CD4-positive, alpha-beta memory T cell (primary cell): ENCODE data around the gene PRR11. TPM values are rescaled to one million over a fixed set of nuclear protein-coding genes. Genes with fewer than 3 reads are reported as not detected.

ENCODE experiments used
- CTCF ChIA-PET: fragments of 350-600 bp; sonication (Branson Sonifier 250); formaldehyde crosslinking; loops from one replicate; lab custom pipeline; 2021; ENCODE audit warnings: inconsistent platforms; ENCODE audit not compliant: partially characterized antibody; lab: Charles Lee
- POLR2A ChIA-PET: fragments of 350-600 bp; sonication (Branson Sonifier 250); formaldehyde crosslinking; loops from one replicate; lab custom pipeline; 2021; ENCODE audit not compliant: partially characterized antibody; lab: Charles Lee
- DNase-seq, 5 donors: peaks; one replicate each; pipeline versions ENCODE4 v3.0.0 to v3.0.0-alpha.2; 2020 to 2022; ENCODE audit warnings: mixed read lengths in 1 of 5
- H3K27ac ChIP-seq: one replicate; pipeline ENCODE4 v1.7.0; 2013; ENCODE audit warnings: low read depth, low read length
- H3K27me3 ChIP-seq: 2 replicates; pipeline ENCODE4 v1.7.0; 2013; ENCODE audit warnings: mild to moderate bottlenecking, low read length, moderate library complexity; ENCODE audit not compliant: insufficient read depth
- H3K36me3 ChIP-seq: 2 replicates; pipeline ENCODE4 v1.7.0; 2013; ENCODE audit warnings: mild to moderate bottlenecking, low read length, moderate library complexity; ENCODE audit not compliant: insufficient read depth
- H3K4me1 ChIP-seq: 2 replicates; pipeline ENCODE4 v1.7.0; 2013; ENCODE audit warnings: mild to moderate bottlenecking, low read length, moderate library complexity; ENCODE audit not compliant: insufficient read depth
- H3K4me3 ChIP-seq, 2 donors: one replicate each; pipeline ENCODE4 v1.7.0; 2013; ENCODE audit warnings: low read length in 2 of 2, mild to moderate bottlenecking in 1 of 2
- H3K9me3 ChIP-seq, 2 donors: one replicate each; pipeline ENCODE4 v1.7.0; 2013; ENCODE audit warnings: low read length in 2 of 2, control low read depth in 1 of 2; ENCODE audit not compliant: control insufficient read depth in 1 of 2
- H3K27ac Mint-ChIP-seq, 7 donors: one replicate each; pipeline ENCODE4 v1.8.0; 2020 to 2021; ENCODE audit warnings: mixed read lengths in 7 of 7, mild to moderate bottlenecking in 6 of 7, inconsistent platforms in 3 of 7, moderate library complexity in 3 of 7
- H3K27me3 Mint-ChIP-seq, 2 donors: one replicate each; pipeline ENCODE4 v1.8.0; 2020 to 2021; ENCODE audit warnings: mixed read lengths in 2 of 2
- H3K36me3 Mint-ChIP-seq, 2 donors: one replicate each; pipeline ENCODE4 v1.8.0; 2020 to 2021; ENCODE audit warnings: mixed read lengths in 2 of 2, inconsistent platforms in 1 of 2, mild to moderate bottlenecking in 1 of 2
- H3K4me1 Mint-ChIP-seq, 4 donors: one replicate each; pipeline ENCODE4 v1.8.0; 2020 to 2021; ENCODE audit warnings: mixed read lengths in 4 of 4, mild to moderate bottlenecking in 1 of 4
- H3K4me3 Mint-ChIP-seq, 8 donors: one replicate each; pipeline ENCODE4 v1.8.0; 2020 to 2021; ENCODE audit warnings: mixed read lengths in 8 of 8, mild to moderate bottlenecking in 7 of 8, moderate library complexity in 6 of 8, inconsistent platforms in 3 of 8
- H3K9me3 Mint-ChIP-seq, 8 donors: one replicate each; pipeline ENCODE4 v1.8.0; 2020 to 2021; ENCODE audit warnings: mixed read lengths in 8 of 8, mild to moderate bottlenecking in 5 of 8, inconsistent platforms in 3 of 8, moderate library complexity in 1 of 8
- intact Hi-C: fragments of 100-400 bp; cut with micrococcal nuclease; formaldehyde crosslinking; loops from one replicate; pipeline ENCODE4 v1.15.1; 2023
- polyA plus RNA-seq, 2 donors: library from polyadenylated mRNA; unstranded; fragments of 300-500 nt; fragmentation: Illumina TruSeq; gene quantifications; one replicate each; pipeline ENCODE4 v1.2.3, GENCODE V29; 2021
- total RNA-seq, 2 experiments: library from RNA; stranded (reverse); gene quantifications; one replicate each; pipeline ENCODE4 v1.2.3, GENCODE V29; 2021

Gene PRR11
- total RNA-seq (1 to 10 TPM in 1 of 2 experiments, under 1 TPM in 1; 0.93 to 2.1 TPM), polyA plus RNA-seq (under 1 TPM; 0.37 to 0.61 TPM)

DNA sequence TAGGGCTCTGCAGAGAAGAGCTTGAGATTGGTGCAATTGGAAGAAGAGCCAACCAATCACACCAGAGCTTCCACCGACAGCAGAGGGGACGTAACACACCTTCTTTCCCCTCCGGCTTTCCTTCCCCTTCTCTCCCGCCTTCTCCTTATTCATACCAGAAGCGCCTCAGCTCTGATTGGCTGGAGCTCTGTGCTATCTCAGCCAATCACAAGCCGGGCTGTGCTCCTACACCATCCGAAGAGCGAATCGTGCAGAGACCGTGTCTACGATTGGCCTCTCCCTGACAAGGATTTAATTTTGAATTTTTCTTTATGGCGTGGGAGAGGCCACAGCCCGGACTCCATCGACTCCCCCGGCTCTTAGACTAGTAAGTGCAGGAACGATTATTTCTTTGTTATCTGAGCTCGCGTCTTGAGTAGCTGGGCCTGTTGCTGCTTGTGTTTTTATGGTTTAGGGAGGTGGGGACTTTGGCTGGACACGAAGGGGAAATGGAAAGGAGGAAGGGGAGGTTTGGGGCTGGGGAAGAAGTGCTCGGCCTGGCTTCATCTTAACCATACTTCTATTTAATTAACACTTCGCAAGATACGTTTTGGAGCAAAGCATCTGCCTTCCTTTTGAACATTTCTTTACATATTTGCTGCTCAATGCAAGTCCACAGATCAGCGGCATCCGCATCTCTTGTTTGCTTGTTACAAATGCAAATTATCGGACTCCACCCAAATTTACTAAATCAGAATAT, at the start of gene PRR11:
Gene PRR11 (plus strand): TSS at position 308 of the 739 bp plus-strand sequence. CDS start 14,007 bp downstream, outside the sequence.
- Mint-ChIP-seq H3K9me3 (no peaks in the 10 kb centered on the region), H3K4me3 (no peak within 1 kb of the TSS), H3K27me3 (no peaks in the 10 kb centered on the region), H3K36me3 (peaks cover 0 to 2% of the 10 kb centered on the region in 2 donors), H3K4me1 (peaks cover 25 to 53% (median 39%) of the 10 kb centered on the region in 4 donors), H3K27ac (no peak within 1 kb of the TSS)
- H3K4me1 ChIP-seq, result peaks cover 60% of the 10 kb centered on the region
- H3K4me3 ChIP-seq, result peak within 1 kb of the TSS; percentile 93 to 98
- H3K27me3 ChIP-seq, result no peaks in the 10 kb centered on the region
- CTCF ChIA-PET, result interaction anchor here (0.6 to 2.1 kb wide), 6 partner anchors 9 to 641 kb away, joined by 3 to 15 read pairs (median 3); partner anchors contain the start of gene MTMR4
- H3K27ac ChIP-seq, result peak within 1 kb of the TSS; percentile 65
- no peaks in the 10 kb centered on the region for H3K9me3 ChIP-seq
- H3K36me3 ChIP-seq, result no peaks in the 10 kb centered on the region
- peak in 3 of 5 donors; percentile 98 to 99 (median 99) for DNase-seq
- POLR2A ChIA-PET, result interaction anchor here (0.6 to 2.7 kb wide), 17 partner anchors 10 to 1521 kb away, joined by 3 to 28 read pairs (median 4); partner anchors contain the start of genes SMG8 and TRIM37
- intact Hi-C loops, result loop anchor here (1.0 to 5.0 kb wide), 6 partner anchors 49 to 1148 kb away; partner anchors contain the start of genes GDPD1, MKS1, SMG8 and SRSF1

DNA sequence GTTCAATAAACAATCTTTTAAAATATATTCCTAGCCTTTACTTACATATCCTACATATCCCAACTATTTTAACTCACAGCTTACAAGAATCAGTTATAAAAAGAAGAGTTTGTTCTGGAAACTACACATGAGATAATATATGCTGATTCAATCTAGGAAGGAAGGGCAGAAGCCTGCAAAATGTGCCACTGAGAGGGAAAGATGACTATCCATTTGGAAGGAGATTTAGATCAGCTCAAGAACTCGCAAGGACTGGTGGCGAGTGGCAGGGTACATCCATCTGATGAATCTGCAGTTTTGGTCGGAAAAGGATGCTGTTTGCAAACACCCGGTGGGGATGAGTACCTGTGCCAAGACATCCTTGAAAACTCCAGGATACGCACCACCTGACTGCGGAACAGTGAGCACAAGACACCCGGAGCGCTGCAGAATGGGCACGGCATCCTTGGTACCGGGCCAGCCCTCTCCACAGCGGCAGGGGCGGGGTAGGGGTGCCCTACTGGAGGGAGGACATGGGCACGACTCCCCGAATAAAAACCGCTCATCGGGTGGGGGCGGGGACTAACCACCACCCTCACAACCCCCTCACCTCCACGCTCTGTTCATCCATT, 49.6 kb upstream of the PRR11 start:
- CTCF ChIA-PET, result interaction anchor here (1.0 to 1.7 kb wide), 3 partner anchors 48 to 587 kb away, joined by 3 to 11 read pairs (median 3); partner anchors contain the start of gene SMG8

DNA sequence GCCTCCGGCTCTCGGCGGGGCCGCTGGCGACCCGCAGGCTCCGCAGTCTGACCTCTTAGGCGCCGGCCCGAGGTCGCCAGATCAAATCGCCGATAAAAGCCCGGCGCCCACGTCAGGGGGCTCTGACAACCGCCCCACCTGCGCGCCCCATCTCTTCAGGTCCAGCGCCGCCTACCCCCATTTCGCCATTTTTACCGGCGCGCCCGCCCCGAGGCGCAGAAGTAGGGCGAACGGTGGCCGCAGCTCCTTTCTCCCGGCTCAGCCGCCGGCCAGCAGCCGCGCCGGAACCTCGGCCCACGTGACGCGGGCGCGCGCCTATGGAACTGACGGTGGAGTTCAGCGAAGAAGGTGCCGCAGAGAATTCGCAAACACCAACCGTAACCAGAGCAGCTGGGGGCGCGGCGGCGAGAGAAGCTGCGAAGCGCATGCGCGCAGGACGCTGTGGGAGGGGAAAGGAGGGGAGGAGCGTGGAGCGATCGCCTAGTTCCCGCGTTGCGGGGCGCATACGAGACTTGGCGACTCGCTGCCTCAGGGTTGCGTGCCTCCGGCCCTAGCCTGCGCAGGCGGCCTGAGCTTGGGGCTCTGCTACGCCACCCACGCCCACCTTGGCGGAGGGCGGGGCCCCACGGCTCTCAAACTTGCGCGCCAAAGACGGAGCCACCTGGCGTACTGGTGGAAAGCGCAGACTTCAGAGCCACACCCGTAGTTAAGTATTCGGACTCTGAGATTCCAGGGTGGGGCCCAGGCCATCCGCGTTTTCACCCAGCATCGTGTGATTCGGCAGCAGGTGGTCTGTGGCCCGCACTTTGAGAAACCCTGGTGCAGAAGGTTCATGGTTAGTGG, 48.9 kb upstream of the PRR11 start, which contains the start of gene TRIM37:
Gene TRIM37 (minus strand): TSS at position 418 of the 843 bp plus-strand sequence. CDS start 419 bp downstream, outside the sequence.
- Histone ChIP-seq H3K4me3 (peak within 1 kb of the TSS; percentile 67 to 71), H3K27ac (peak within 1 kb of the TSS; percentile 81), H3K4me1 (peaks cover 29% of the 10 kb centered on the region), H3K9me3 (no peaks in the 10 kb centered on the region), H3K36me3 (peaks cover 3% of the 10 kb centered on the region), H3K27me3 (no peaks in the 10 kb centered on the region)
- H3K4me3 Mint-ChIP-seq, result peak within 1 kb of the TSS; percentile 90 to 96 (median 92)
- ChIA-PET CTCF (interaction anchor here (1.0 to 1.7 kb wide), 4 partner anchors 47 to 588 kb away, joined by 3 to 11 read pairs (median 4); partner anchors contain the start of gene SMG8), POLR2A (interaction anchor here (0.5 to 2.3 kb wide), 23 partner anchors 10 to 1571 kb away, joined by 3 to 28 read pairs (median 4); partner anchors contain the start of genes BCAS3, CLTC, GDPD1 and MTMR4)
- peaks cover 3 to 19% of the 10 kb centered on the region in 2 donors for H3K36me3 Mint-ChIP-seq
- no peaks in the 10 kb centered on the region for H3K27me3 Mint-ChIP-seq
- peak; percentile 99 to 100 (median 99) for DNase-seq
- peak within 1 kb of the TSS; percentile 90 to 97 (median 95) for H3K27ac Mint-ChIP-seq
- no peaks in the 10 kb centered on the region for H3K9me3 Mint-ChIP-seq
- intact Hi-C loops, result loop anchor here (1.0 to 5.0 kb wide), 6 partner anchors 49 to 1849 kb away; partner anchors contain the start of genes GDPD1, MRPS23, MSI2 and PRR11
- peaks cover 25 to 47% (median 37%) of the 10 kb centered on the region in 4 donors for H3K4me1 Mint-ChIP-seq

More for the DNA sequence above, 49.6 kb upstream of the PRR11 start:
- H3K36me3 Mint-ChIP-seq, result peaks cover 0 to 19% of the 10 kb centered on the region in 2 donors
- H3K4me3 ChIP-seq, result peak overlapping the region; percentile 67 to 71
- peaks cover 28 to 51% (median 37%) of the 10 kb centered on the region in 4 donors for H3K4me1 Mint-ChIP-seq
- no peaks in the 10 kb centered on the region for H3K27me3 Mint-ChIP-seq
- H3K4me3 Mint-ChIP-seq, result peak overlapping the region; percentile 90 to 96 (median 92)
- no peaks in the 10 kb centered on the region for H3K36me3 ChIP-seq
- no peaks in the 10 kb centered on the region for H3K9me3 ChIP-seq
- peak overlapping the region; percentile 90 to 97 (median 95) for H3K27ac Mint-ChIP-seq
- H3K9me3 Mint-ChIP-seq, result no peaks in the 10 kb centered on the region
- POLR2A ChIA-PET, result interaction anchor here (0.5 to 2.3 kb wide), 17 partner anchors 12 to 1572 kb away, joined by 3 to 28 read pairs (median 4); partner anchors contain the start of genes BCAS3, CLTC, GDPD1 and MTMR4
- peaks cover 29% of the 10 kb centered on the region for H3K4me1 ChIP-seq
- intact Hi-C loops, result loop anchor here (1.0 to 5.0 kb wide), 5 partner anchors 49 to 1849 kb away; partner anchors contain the start of genes GDPD1, MRPS23, MSI2 and PRR11
- DNase-seq, result peak; percentile 73 to 88 (median 80)
- H3K27me3 ChIP-seq, result no peaks in the 10 kb centered on the region
- H3K27ac ChIP-seq, result peak overlapping the region; percentile 81

DNA sequence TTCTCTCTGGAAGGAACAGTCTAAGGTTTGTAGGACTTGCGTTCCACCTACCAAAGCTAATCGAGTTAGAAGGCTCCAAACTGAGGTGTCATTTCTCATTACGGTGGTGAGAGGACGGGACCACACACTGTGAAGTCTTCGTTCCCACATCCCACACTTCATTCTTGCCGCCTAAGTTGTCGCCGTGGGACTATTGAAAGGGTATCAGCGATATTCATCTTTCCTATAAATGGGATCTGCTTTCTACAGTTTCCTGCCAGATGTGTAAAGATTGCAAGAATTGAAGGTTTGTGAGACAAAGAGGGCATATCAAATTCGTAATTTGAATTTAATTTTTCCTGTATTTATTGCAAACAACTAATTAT, 48.3 kb upstream of the PRR11 start:
- Histone ChIP-seq H3K4me1 (peaks cover 29% of the 10 kb centered on the region), H3K36me3 (peaks cover 5% of the 10 kb centered on the region), H3K27me3 (no peaks in the 10 kb centered on the region), H3K27ac (peak overlapping the region; percentile 16), H3K4me3 (peak overlapping the region; percentile 52 to 71), H3K9me3 (no peaks in the 10 kb centered on the region)
- Mint-ChIP-seq H3K27me3 (no peaks in the 10 kb centered on the region), H3K9me3 (no peaks in the 10 kb centered on the region), H3K4me1 (peaks cover 21 to 42% (median 33%) of the 10 kb centered on the region in 4 donors), H3K27ac (peak overlapping the region; percentile 60 to 97 (median 90)), H3K4me3 (peak overlapping the region; percentile 90 to 96 (median 92)), H3K36me3 (peaks cover 8 to 21% of the 10 kb centered on the region in 2 donors)
- CTCF ChIA-PET, result interaction anchor here (1.0 to 1.7 kb wide), 4 partner anchors 47 to 588 kb away, joined by 3 to 11 read pairs (median 4); partner anchors contain the start of gene SMG8
- POLR2A ChIA-PET, result interaction anchor here (0.8 to 2.3 kb wide), 17 partner anchors 10 to 1570 kb away, joined by 3 to 28 read pairs (median 4); partner anchors contain the start of genes BCAS3, CLTC, GDPD1 and MTMR4
- intact Hi-C loops, result loop anchor here (1.0 to 5.0 kb wide), 4 partner anchors 115 to 1850 kb away; partner anchors contain the start of genes GDPD1, MRPS23 and MSI2
- no peak for DNase-seq

DNA sequence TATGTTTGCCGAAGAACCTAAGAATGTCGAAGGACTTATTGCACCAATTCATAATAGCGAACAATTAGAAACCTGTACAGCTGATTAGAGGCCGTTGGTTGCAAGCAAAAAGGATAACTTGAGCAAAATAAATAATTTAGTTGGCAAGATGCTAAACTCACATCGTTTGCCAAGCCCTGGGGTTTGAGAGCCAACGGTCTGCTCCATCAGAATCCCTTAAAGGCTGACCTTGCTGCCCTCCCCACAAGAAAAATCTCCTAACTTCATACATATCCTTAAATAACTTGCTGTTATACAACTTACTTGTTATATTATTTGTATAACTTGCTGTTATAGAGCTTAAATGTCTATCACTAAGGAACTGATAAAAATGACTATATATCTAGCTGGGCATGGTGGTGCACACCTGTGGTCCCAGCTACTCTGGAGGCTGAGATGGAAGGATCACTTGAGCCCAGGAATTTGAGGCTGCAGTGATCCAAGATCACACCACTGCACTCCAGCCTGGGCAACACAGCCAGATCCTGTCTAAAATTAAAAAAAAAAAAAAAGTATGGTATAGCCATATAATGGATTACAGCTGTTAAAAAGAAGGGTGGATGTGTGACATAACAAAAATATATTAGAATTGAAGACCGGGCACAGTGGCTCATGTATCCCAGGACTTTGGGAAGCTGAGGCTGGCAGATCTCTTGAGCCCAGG, 47.0 kb upstream of the PRR11 start:
- CTCF ChIA-PET, result interaction anchor here (1.0 kb wide), 1 partner anchor 31 kb away, joined by 3 read pairs; no protein-coding TSS in a partner anchor
- Histone ChIP-seq H3K9me3 (no peaks in the 10 kb centered on the region), H3K4me1 (peaks cover 29% of the 10 kb centered on the region), H3K4me3 (no peak overlapping the region), H3K27ac (no peak overlapping the region), H3K27me3 (no peaks in the 10 kb centered on the region), H3K36me3 (peaks cover 5% of the 10 kb centered on the region)
- Mint-ChIP-seq H3K27me3 (no peaks in the 10 kb centered on the region), H3K4me1 (peaks cover 19 to 41% (median 31%) of the 10 kb centered on the region in 4 donors), H3K4me3 (no peak overlapping the region), H3K27ac (peak overlapping the region in 3 of 7 donors; percentile 35 to 50 (median 47)), H3K36me3 (peaks cover 8 to 18% of the 10 kb centered on the region in 2 donors), H3K9me3 (no peaks in the 10 kb centered on the region)
- POLR2A ChIA-PET, result interaction anchor here (1.0 kb wide), 1 partner anchor 43 kb away, joined by 3 read pairs; no protein-coding TSS in a partner anchor
- intact Hi-C loops, result loop anchor here (5.0 kb wide), 3 partner anchors 114 to 1851 kb away; partner anchors contain the start of genes GDPD1, MRPS23 and MSI2
- DNase-seq, result no peak
